Right ventricle myocardium inferior (tissue), 1 donor: ENCODE data around the gene DERA. TPM values are rescaled to one million over a fixed set of nuclear protein-coding genes. Genes with fewer than 3 reads are reported as not detected.
"Not testable (repeated sequence)": the region's sequence is repeated elsewhere in the genome, so short reads cannot be mapped to it uniquely, and the experiment has no call there.

Experiments
- ATAC-seq: fragments of 200-7000 bp; cut with Tn5 transposase; one replicate; pipeline ENCODE4 v1.9.1; 2020; ENCODE audit warnings: mild to moderate bottlenecking, moderate library complexity
- DNase-seq: peaks from one replicate; pipeline ENCODE4 v3.0.0; 2021; ENCODE audit errors: missing footprints
- intact Hi-C: fragments of 100-400 bp; cut with DNase I; formaldehyde crosslinking; loops from one replicate; pipeline ENCODE4 v1.11.0; 2022
- total RNA-seq: library from RNA; stranded (reverse); fragmentation: NEBNext Ultra II Directional; extraction: Animal tissue kit (Norgen Biotek cat#: 25700); gene quantifications from one replicate; pipeline ENCODE4 v1.2.1, GENCODE V29; 2021
- donor health status: DM: no; HTN: yes; CAD: no; lungs with severe emphysema.

Gene DERA
- total RNA-seq, 1 donor from 2014 or later: 21.5 TPM

GRCh38 chr12:15948461-15948860 lies 37.3 kb downstream of the DERA start:
- ATAC-seq, DNase-seq, intact Hi-C loops: not testable (repeated sequence)

GRCh38 chr12:15955281-15955680 lies 44.1 kb downstream of the DERA start:
- intact Hi-C loops: no loop called here
- no peak for ATAC-seq
- no peak for DNase-seq

GRCh38 chr12:15956010-15956409 lies 44.9 kb downstream of the DERA start:
- intact Hi-C loops: no loop called here
- DNase-seq (no peak), ATAC-seq (no peak)

- ATAC-seq: no peak
- intact Hi-C loops: no loop called here
- no peak for DNase-seq
Measured at GRCh38 chr12:15956413-15957185, 45.5 kb downstream of the DERA start.

GRCh38 chr12:15962760-15963159 lies 51.6 kb downstream of the DERA start:
- DNase-seq: no peak

GRCh38 chr12:15963271-15963670 lies 52.1 kb downstream of the DERA start:
- no peak for DNase-seq
- ATAC-seq: no peak
- intact Hi-C loops: no loop called here

More at GRCh38 chr12:15962760-15963159, 51.6 kb downstream of the DERA start:
- intact Hi-C loops: no loop called here
- ATAC-seq: no peak

GRCh38 chr12:15966426-15966825 lies 55.3 kb downstream of the DERA start:
- ATAC-seq (no peak), DNase-seq (no peak)
- intact Hi-C loops: no loop called here

GRCh38 chr12:15967053-15967452 lies 55.9 kb downstream of the DERA start:
- ATAC-seq, intact Hi-C loops, DNase-seq: not testable (repeated sequence)

- no peak for ATAC-seq
- no peak for DNase-seq
- intact Hi-C loops: no loop called here
Measured at GRCh38 chr12:15971211-15971610, 60.1 kb downstream of the DERA start.

GRCh38 chr12:15972894-15973293 lies 61.8 kb downstream of the DERA start:
- intact Hi-C loops: no loop called here
- DNase-seq (no peak), ATAC-seq (no peak)

- intact Hi-C loops: loop anchor here (5.0 kb wide), 1 partner anchor 66 kb away; the partner anchor contains the start of gene DERA
- peak; percentile 73 for ATAC-seq
- DNase-seq: no peak
Measured at GRCh38 chr12:15977999-15978951, 67.1 kb downstream of the DERA start.

GRCh38 chr12:15979096-15980092 lies 68.3 kb downstream of the DERA start:
- intact Hi-C loops: loop anchor here (5.0 kb wide), 1 partner anchor 67 kb away; the partner anchor contains the start of gene DERA
- peak; percentile 45 for ATAC-seq

GRCh38 chr12:15982071-15982470 lies 70.9 kb downstream of the DERA start:
- ATAC-seq (no peak), DNase-seq (no peak)
- intact Hi-C loops: no loop called here

More at GRCh38 chr12:15979096-15980092, 68.3 kb downstream of the DERA start:
- DNase-seq: no peak

GRCh38 chr12:15982471-15982870 lies 71.3 kb downstream of the DERA start:
- ATAC-seq (no peak), DNase-seq (no peak)
- intact Hi-C loops: no loop called here

- intact Hi-C loops: no loop called here
- DNase-seq (no peak), ATAC-seq (no peak)
Measured at GRCh38 chr12:15982921-15983320, 71.8 kb downstream of the DERA start.

GRCh38 chr12:15984097-15984800 lies 73.1 kb downstream of the DERA start:
- ATAC-seq: no peak

GRCh38 chr12:15984963-15985362 lies 73.8 kb downstream of the DERA start:
- ATAC-seq (no peak), DNase-seq (no peak)
- intact Hi-C loops: no loop called here

More at GRCh38 chr12:15984097-15984800, 73.1 kb downstream of the DERA start:
- no peak for DNase-seq
- intact Hi-C loops: no loop called here

- ATAC-seq (peak; percentile 96), DNase-seq (no peak)
- intact Hi-C loops: no loop called here
Measured at GRCh38 chr12:15987696-15988095, 76.6 kb downstream of the DERA start.
